H9 (cell line): ENCODE data around the gene ANKRD27. TPM values are rescaled to one million over a fixed set of nuclear protein-coding genes. Genes with fewer than 3 reads are reported as not detected.

Experiments used
- DNase-seq: peaks from one replicate; pipeline ENCODE4 v3.0.0-alpha.2; 2017
- H2AFZ ChIP-seq: one replicate; pipeline ENCODE4 v1.6.1; 2013; ENCODE audit warnings: mild to moderate bottlenecking, low read length, control low read depth, moderate library complexity
- H2AK5ac ChIP-seq: 2 replicates; pipeline ENCODE4 v1.6.1; 2013; ENCODE audit warnings: low read length, control low read depth, mixed read lengths; ENCODE audit not compliant: insufficient read length
- H2BK120ac ChIP-seq: one replicate; pipeline ENCODE4 v1.6.1; 2013; ENCODE audit warnings: low read depth, mild to moderate bottlenecking, low read length, control low read depth, inconsistent platforms; ENCODE audit not compliant: poor library complexity, severe bottlenecking
- H2BK12ac ChIP-seq: 2 replicates; pipeline ENCODE4 v1.6.1; 2013; ENCODE audit warnings: low read length, control low read depth, mixed read lengths, low read depth; ENCODE audit not compliant: insufficient read length
- H2BK15ac ChIP-seq: 2 replicates; pipeline ENCODE4 v1.6.1; 2013; ENCODE audit warnings: low read depth, low read length, control low read depth
- H2BK20ac ChIP-seq: one replicate; pipeline ENCODE4 v1.6.1; 2013; ENCODE audit warnings: low read depth, mild to moderate bottlenecking, low read length, control low read depth, inconsistent platforms; ENCODE audit not compliant: poor library complexity, severe bottlenecking
- H2BK5ac ChIP-seq: 2 replicates; pipeline ENCODE4 v1.6.1; 2013; ENCODE audit warnings: low read length, control low read depth, mixed read lengths; ENCODE audit not compliant: insufficient read length
- H3K14ac ChIP-seq: 2 replicates; pipeline ENCODE4 v1.6.1; 2013; ENCODE audit warnings: low read length, control low read depth; ENCODE audit not compliant: insufficient read depth
- H3K18ac ChIP-seq: 2 replicates; pipeline ENCODE4 v1.6.1; 2013; ENCODE audit warnings: low read depth, mild to moderate bottlenecking, mixed read lengths, low read length, control low read depth; ENCODE audit not compliant: insufficient read length
- H3K23ac ChIP-seq: 2 replicates; pipeline ENCODE4 v1.6.1; 2013; ENCODE audit warnings: low read length, control low read depth, mixed read lengths, low read depth; ENCODE audit not compliant: insufficient read length
- H3K23me2 ChIP-seq: 2 replicates; pipeline ENCODE4 v1.6.1; 2013; ENCODE audit warnings: low read depth, mild to moderate bottlenecking, mixed read lengths, low read length, control low read depth; ENCODE audit not compliant: insufficient read length, poor library complexity, severe bottlenecking
- H3K27ac ChIP-seq: 2 replicates; pipeline ENCODE4 v1.5.1; 2013; ENCODE audit warnings: low read length, control low read depth, mixed read lengths, low read depth; ENCODE audit not compliant: insufficient read length
- H3K27me3 ChIP-seq: 2 replicates; pipeline ENCODE4 v1.6.1; 2013; ENCODE audit warnings: low read length, control low read depth, inconsistent platforms; ENCODE audit not compliant: insufficient read depth
- H3K4ac ChIP-seq: 2 replicates; pipeline ENCODE4 v1.6.1; 2013; ENCODE audit warnings: low read depth, mild to moderate bottlenecking, control low read depth, inconsistent platforms, low read length, moderate library complexity
- H3K4me1 ChIP-seq: 2 replicates; pipeline ENCODE4 v1.6.1; 2013; ENCODE audit warnings: low read length, control low read depth, inconsistent platforms; ENCODE audit not compliant: insufficient read depth
- H3K4me2 ChIP-seq: 2 replicates; pipeline ENCODE4 v1.6.1; 2013; ENCODE audit warnings: low read length, control low read depth, mixed read lengths; ENCODE audit not compliant: insufficient read length, insufficient read depth
- H3K56ac ChIP-seq: 2 replicates; pipeline ENCODE4 v1.6.1; 2013; ENCODE audit warnings: low read depth, mild to moderate bottlenecking, mixed read lengths, low read length, control low read depth; ENCODE audit not compliant: insufficient read length
- H3K79me1 ChIP-seq: 2 replicates; pipeline ENCODE4 v1.6.1; 2013; ENCODE audit warnings: low read depth, mild to moderate bottlenecking, moderate library complexity, low read length, control low read depth, inconsistent platforms; ENCODE audit not compliant: insufficient read depth, poor library complexity, severe bottlenecking
- H3K79me2 ChIP-seq: 2 replicates; pipeline ENCODE4 v1.6.1; 2013; ENCODE audit warnings: low read length, control low read depth, inconsistent platforms; ENCODE audit not compliant: insufficient read depth
- H3K9ac ChIP-seq: 2 replicates; pipeline ENCODE4 v1.6.1; 2013; ENCODE audit warnings: low read length, control low read depth, mixed read lengths; ENCODE audit not compliant: insufficient read length; ENCODE audit errors: extremely low read depth
- H3K9me3 ChIP-seq: one replicate; pipeline ENCODE4 v1.6.1; 2013; ENCODE audit warnings: low read depth, low read length, inconsistent platforms; ENCODE audit not compliant: control insufficient read depth
- H3T11ph ChIP-seq: one replicate; pipeline ENCODE4 v1.6.1; 2013; ENCODE audit warnings: mild to moderate bottlenecking, low read length, control low read depth, inconsistent platforms
- H4K20me1 ChIP-seq: one replicate; pipeline ENCODE4 v1.6.1; 2013; ENCODE audit not compliant: control insufficient read depth, insufficient read length, insufficient read depth
- H4K5ac ChIP-seq: 2 replicates; pipeline ENCODE4 v1.6.1; 2013; ENCODE audit warnings: low read depth, mild to moderate bottlenecking, mixed read lengths, low read length, control low read depth; ENCODE audit not compliant: insufficient read length
- H4K8ac ChIP-seq: replicated peaks from 2 replicates; pipeline ENCODE4 v1.6.1; 2013; ENCODE audit warnings: low read length, control low read depth, mixed read lengths, low read depth; ENCODE audit not compliant: insufficient read length
- H4K91ac ChIP-seq: 2 replicates; pipeline ENCODE4 v1.6.1; 2013; ENCODE audit warnings: low read depth, mild to moderate bottlenecking, moderate library complexity, mixed read lengths, low read length, control low read depth; ENCODE audit not compliant: insufficient read length
- H3K27ac Mint-ChIP-seq, 3 experiments: 2 replicates in 2 of 3; 3 replicates in 1 of 3; pipeline ENCODE4 v1.8.0; 2020 to 2021; ENCODE audit warnings: mixed read lengths in 3 of 3, mild to moderate bottlenecking in 1 of 3, moderate library complexity in 1 of 3
- H3K27me3 Mint-ChIP-seq: 2 replicates; pipeline ENCODE4 v1.8.0; 2021; ENCODE audit warnings: low read depth, mild to moderate bottlenecking, moderate library complexity, mixed read lengths
- H3K36me3 Mint-ChIP-seq, 3 experiments: 2 replicates in 2 of 3; 3 replicates in 1 of 3; pipeline ENCODE4 v1.8.0; 2020 to 2021; ENCODE audit warnings: low read depth in 3 of 3, mixed read lengths in 3 of 3; ENCODE audit not compliant: insufficient read depth in 1 of 3
- H3K4me1 Mint-ChIP-seq, 2 experiments: 2 replicates each; pipeline ENCODE4 v1.8.0; 2020; ENCODE audit warnings: mixed read lengths in 2 of 2
- H3K4me3 Mint-ChIP-seq, 2 experiments: 2 replicates in 1 of 2; 3 replicates in 1 of 2; pipeline ENCODE4 v1.8.0; 2020 to 2021; ENCODE audit warnings: mild to moderate bottlenecking in 2 of 2, mixed read lengths in 2 of 2, moderate library complexity in 1 of 2
- H3K9me3 Mint-ChIP-seq, 2 experiments: 2 replicates in 1 of 2; 3 replicates in 1 of 2; pipeline ENCODE4 v1.8.0; 2020; ENCODE audit warnings: mild to moderate bottlenecking in 2 of 2, mixed read lengths in 2 of 2, moderate library complexity in 1 of 2
- CTCF ChIP-seq: fragments of 200-600 bp; sonication (generic); conservative IDR thresholded peaks from 3 replicates; pipeline ENCODE4 v1.8.0; 2021; ENCODE audit warnings: antibody characterized with exemption, mild to moderate bottlenecking
- WGBS: extraction: QIAGEN DNeasy Blood & Tissue Kit; methylation state at CpG from one replicate; pipeline ENCODE4 v1.1.7; 2013; ENCODE audit warnings: missing lambda C conversion rate, low lambda C conversion rate, mixed read lengths; ENCODE audit not compliant: insufficient read length; ENCODE audit errors: extremely low coverage; 5-methylcytosine and 5-hydroxymethylcytosine counted together
- total RNA-seq: library from RNA; stranded (reverse); gene quantifications from 2 replicates; pipeline ENCODE4 v1.2.1, GENCODE V29; 2021

ANKRD27 gene
- total RNA-seq, 1 experiment from 2014 or later = 40.7 TPM

GRCh38 chr19:32676186-32676894 lies 1.4 kb upstream of the ANKRD27 start:
- H3K23ac ChIP-seq = no peak overlapping the region
- peaks cover 9% of the 10 kb centered on the region for H3K23me2 ChIP-seq
- H4K91ac ChIP-seq = no peak overlapping the region
- no peak overlapping the region for H2BK20ac ChIP-seq
- no peak overlapping the region for H2BK5ac ChIP-seq
- H2AK5ac ChIP-seq = no peak overlapping the region
- no CpG with 5 or more reads among the region's 93 CpGs for WGBS
- H3K9me3 ChIP-seq = no peaks in the 10 kb centered on the region
- no peak overlapping the region for H3T11ph ChIP-seq
- H3K4ac ChIP-seq = no peak overlapping the region
- H3K18ac ChIP-seq = no peak overlapping the region
- peak overlapping the region; percentile 35 for H3K4me2 ChIP-seq
- Mint-ChIP-seq H3K4me1 (peaks cover 19 to 25% of the 10 kb centered on the region in 2 experiments), H3K27ac (no peak overlapping the region), H3K4me3 (peak overlapping the region; percentile 7 to 81; a peak in 3 of 5 replicates), H3K9me3 (peaks cover 0 to 1% of the 10 kb centered on the region in 2 experiments; a peak in 3 of 5 replicates), H3K27me3 (peaks cover 49% of the 10 kb centered on the region), H3K36me3 (peaks cover 0 to 2% (median 0%) of the 10 kb centered on the region in 3 experiments; a peak in 2 of 7 replicates)
- no peak overlapping the region for H2BK12ac ChIP-seq
- H3K27ac ChIP-seq = no peak overlapping the region
- H3K27me3 ChIP-seq = peaks cover 18% of the 10 kb centered on the region; the same call in 1 of the 2 replicates
- peak; percentile 18; the same call in 1 of the 3 replicates for TF ChIP-seq CTCF
- no peak overlapping the region for H3K9ac ChIP-seq
- H4K20me1 ChIP-seq = no peaks in the 10 kb centered on the region
- peaks cover 10% of the 10 kb centered on the region for H3K79me1 ChIP-seq
- H3K79me2 ChIP-seq = peaks cover 15% of the 10 kb centered on the region; the same call in 1 of the 2 replicates
- DNase-seq = peak; percentile 50
- H2AFZ ChIP-seq = no peak overlapping the region
- no peak overlapping the region for H4K5ac ChIP-seq
- no peak overlapping the region for H2BK15ac ChIP-seq
- no peak overlapping the region for H3K14ac ChIP-seq
- no peaks in the 10 kb centered on the region for H3K4me1 ChIP-seq
- no peak overlapping the region for H4K8ac ChIP-seq
- H2BK120ac ChIP-seq = no peak overlapping the region
- no peak overlapping the region for H3K56ac ChIP-seq
